DND-41 (cell line): Measurements from ENCODE around the gene CDC42SE2.

ENCODE experiments used
- CTCF ChIP-seq: IDR thresholded peaks from 2 replicates; pipeline ENCODE4 v1.5.1; 2012; ENCODE audit warnings: borderline replicate concordance, low read length, moderate library complexity, mild to moderate bottlenecking; ENCODE audit not compliant: poor library complexity, severe bottlenecking; ENCODE audit errors: extremely low read depth
- EZH2 ChIP-seq: IDR thresholded peaks from 3 replicates; pipeline ENCODE4 v1.6.1; 2012; ENCODE audit warnings: borderline replicate concordance, low read depth, mild to moderate bottlenecking, moderate library complexity, low read length, inconsistent platforms; ENCODE audit not compliant: severe bottlenecking

- TF ChIP-seq CTCF: no peak
- no peak for TF ChIP-seq EZH2
These were observed 66.2 kb downstream of the CDC42SE2 start for GRCh38 chr5:131330031-131330430.
